Endometrial microvascular endothelial cells (primary cell): ENCODE measurements around the gene OR4B1. TPM values are rescaled to one million over a fixed set of nuclear protein-coding genes. Genes with fewer than 3 reads are reported as not detected.

Experiments used
- in situ Hi-C: cut with HindIII; loops from 2 replicates; pipeline ENCODE4 v1.10.0; 2017; ENCODE audit warnings: low sequenced_read_pairs, low pct_unique_long_range_greater_than_20kb; ENCODE audit errors: inconsistent ontology term
- total RNA-seq: library from RNA; depleted of rRNA; stranded (reverse); fragments of >200 nt; gene quantifications from one replicate; pipeline ENCODE4 v1.2.3, GENCODE V29; 2015; ENCODE audit errors: inconsistent ontology term

Gene OR4B1
- total RNA-seq, 1 donor from 2014 or later: not detected

DNA sequence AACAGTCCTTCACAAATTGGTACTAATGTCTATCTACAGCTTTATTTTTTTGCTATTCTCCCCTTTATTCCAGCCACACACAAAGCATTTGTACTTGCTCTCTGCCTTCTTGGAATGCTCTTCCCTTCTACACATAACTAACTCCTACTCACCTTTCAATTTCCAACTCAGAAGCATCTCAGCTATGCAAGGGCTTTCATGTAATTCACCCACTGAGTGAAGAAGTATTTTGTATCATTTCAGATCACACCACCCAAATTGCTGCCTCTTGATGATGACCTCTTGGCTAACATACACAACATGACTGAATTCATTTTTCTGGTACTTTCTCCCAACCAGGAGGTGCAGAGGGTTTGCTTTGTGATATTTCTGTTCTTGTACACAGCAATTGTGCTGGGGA lies 28.2 kb downstream of the OR4B1 start, which contains the start of gene OR4X2:
OR4X2 (plus strand) TSS at position 301 of the 400 bp plus-strand sequence; CDS start at position 301, 0 bp downstream.
- in situ Hi-C loops: no loop called here

DNA sequence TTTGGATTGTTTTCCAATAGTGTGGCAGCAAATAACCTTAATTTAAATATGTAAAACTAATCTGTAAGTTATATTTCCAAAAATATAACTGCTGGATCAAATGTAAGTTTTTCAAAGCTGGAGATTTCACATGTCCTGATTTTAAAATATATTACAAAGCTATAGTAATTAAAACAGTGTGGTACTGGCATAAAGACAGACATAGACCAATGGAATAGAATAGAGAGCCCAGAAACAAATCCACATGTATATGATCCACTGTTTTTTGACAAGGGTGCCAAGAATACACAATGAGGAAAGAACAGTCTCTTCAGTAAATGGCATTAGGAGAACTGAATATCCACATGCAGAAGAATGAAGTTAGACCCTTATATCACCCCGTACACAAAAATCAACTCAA lies 32.3 kb downstream of the OR4B1 start:
- in situ Hi-C loops: no loop called here

DNA sequence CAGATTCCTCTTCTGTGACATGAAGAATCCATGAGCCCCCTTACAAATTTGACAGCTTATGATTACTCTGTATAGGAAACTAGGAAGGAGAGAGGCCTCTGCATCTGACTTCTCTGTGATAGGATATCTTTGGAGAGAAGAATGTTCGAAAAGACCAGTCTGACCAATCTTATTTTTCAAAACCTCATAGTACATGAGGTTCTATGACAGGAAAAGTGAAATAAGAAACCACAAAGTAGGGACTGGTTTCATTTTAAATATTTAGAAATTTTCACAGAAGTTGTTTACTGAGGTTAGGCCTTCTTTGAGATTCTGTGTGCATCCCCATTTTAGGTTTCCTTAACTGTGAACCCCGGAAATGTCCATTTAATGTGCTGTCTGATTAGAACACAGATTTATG lies 45.0 kb downstream of the OR4B1 start:
- in situ Hi-C loops: no loop called here

DNA sequence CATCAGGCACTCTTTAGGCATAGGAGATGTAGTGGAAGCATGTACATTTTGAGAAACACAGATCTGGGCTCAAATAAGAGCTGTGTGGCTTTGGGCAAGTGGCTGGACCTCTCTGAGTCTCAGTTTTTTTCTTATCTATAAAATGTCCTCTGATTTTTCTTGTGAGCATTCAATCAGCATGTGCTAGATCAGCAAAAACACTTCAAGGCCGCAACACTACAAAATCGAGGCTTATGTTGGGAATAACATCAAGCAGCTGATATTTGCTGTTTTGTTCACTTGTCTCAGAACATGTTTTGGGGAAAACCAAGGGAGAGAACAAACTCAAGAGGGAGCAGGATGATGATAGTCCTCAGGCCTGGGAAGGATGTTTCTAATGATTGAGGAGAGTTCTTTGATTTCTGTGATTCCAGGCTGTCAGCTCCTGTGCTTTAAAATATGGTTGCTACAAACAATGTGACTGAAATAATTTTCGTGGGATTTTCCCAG lies 46.9 kb downstream of the OR4B1 start, which contains the start of gene OR4X1:
OR4X1 (plus strand) TSS at position 439 of the 489 bp plus-strand sequence; CDS start at position 439, 0 bp downstream.
- in situ Hi-C loops: no loop called here

Other genes with a start within 250 kb of the OR4B1 start
- 10.8 TPM for gene PTPRJ, start 236.3 kb upstream of the OR4B1 start, total RNA-seq
- gene OR4X2, start 28.3 kb downstream of the OR4B1 start, total RNA-seq: not detected
- not detected for gene OR4X1, start 47.1 kb downstream of the OR4B1 start, total RNA-seq
- gene OR4S1, start 89.4 kb downstream of the OR4B1 start, total RNA-seq: not detected
- not detected for gene OR4C3, start 108.1 kb downstream of the OR4B1 start, total RNA-seq
- not detected for gene OR4C5, start 149.7 kb downstream of the OR4B1 start, total RNA-seq